Left forelimb (tissue), 1 donor: ENCODE data around the gene RNF6.
"Not testable (repeated sequence)": the region's sequence is repeated elsewhere in the genome, so short reads cannot be mapped to it uniquely, and the experiment has no call there.

Experiments
- DNase-seq: peaks from one replicate; pipeline ENCODE4 v3.0.0-alpha.2; 2018; ENCODE audit warnings: low spot score

RNF6 gene

DNA sequence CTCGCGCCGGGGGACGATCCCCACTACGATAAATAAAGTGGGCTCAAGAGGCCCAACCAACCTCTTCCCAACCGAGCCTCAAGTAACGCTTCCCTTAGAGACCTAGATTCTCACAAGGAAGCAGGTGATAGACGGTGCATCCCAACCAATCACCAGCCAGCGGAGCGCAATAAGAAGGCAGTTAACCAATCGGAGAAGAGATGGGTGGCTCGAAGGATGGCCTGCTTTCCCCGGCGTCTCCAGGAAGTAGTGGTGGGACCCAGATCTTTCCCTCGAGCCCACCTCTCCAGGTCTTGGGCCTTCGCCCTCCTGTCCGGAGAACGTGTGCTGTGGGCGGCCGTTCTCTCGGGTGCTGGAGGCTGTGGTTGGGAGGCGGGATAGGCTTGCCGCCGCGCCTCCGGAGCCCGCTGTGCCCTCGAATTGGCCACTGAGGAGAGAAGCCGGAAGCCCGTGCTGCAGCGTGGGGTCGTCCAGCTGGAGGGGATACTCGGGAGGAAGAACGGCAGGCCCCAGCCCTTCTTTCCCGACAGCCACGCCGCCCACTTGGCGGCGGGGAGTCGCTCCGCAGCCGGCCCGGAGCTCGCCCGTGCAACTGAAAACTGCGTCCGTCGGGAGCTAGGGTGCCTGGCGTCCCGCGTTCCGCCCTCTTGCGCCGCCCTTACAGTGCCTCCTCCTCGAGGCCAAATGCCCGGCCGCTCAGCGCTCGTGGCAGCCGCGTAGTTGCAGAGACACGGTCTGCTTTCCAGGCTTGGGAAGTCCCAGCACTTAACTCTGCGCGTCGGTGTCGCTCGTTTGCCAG lies at the start of gene RNF6:
RNF6 (minus strand) TSS at position 594 of the 799 bp plus-strand sequence. CDS start 2,665 bp downstream, outside the sequence.
- DNase-seq = peak; percentile 94

DNA sequence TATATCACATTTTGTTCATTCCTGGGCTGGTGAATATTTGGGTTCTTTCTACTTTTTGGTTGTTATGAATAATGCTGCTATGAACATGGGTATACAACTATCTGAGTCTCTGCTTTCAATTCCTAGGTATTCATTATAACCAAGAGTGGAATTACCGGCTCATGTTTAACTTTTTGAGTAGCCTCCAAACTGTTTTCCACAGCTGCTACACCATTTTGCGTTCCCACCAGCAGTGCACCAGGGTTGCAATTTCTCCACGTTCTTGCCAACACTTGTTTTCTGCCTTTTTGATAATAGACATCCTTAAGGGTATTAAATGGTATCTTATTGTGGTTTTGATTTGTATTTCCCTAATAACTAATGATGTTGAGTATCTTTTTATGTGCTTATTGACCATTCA lies 48.6 kb upstream of the RNF6 start:
- no peak for DNase-seq

DNA sequence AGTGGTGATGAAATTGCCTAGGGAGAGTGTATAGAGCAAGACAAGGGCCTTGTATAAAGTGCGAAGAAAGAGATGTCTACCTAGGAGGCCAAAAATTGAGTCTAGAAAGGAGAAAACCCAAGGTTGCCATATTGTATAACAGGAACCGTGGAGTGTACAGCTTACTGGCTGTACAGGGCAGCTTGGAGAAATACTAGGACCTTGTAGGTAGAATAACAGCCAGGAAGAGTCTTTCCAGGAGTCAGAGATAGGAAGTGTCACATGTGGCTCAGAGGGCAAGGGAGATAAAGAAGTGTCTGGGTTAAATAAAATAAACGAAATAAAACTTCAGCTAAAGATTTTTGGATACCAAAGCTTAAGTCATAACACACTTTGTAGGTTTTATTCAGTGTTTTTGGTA lies 44.2 kb upstream of the RNF6 start:
- DNase-seq = no peak

DNA sequence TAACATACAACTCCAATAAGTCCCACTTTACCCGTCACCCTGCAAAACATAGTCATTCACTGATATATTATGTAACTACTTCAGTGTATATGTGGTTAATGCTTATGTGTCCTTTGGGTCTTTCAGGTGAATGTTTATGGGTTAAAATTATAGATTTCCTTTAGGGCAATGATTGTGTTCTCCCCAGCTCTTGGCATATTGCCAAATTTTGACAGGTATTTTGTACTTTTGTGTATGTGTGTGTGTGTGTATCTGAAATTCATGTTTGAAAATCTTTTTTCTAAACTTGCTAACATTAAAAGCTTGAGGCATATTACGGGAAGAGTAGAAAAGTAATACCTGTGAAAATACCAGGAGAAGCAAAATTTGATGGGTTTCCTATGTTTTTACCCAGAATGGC lies 40.0 kb upstream of the RNF6 start:
- DNase-seq = no peak

DNA sequence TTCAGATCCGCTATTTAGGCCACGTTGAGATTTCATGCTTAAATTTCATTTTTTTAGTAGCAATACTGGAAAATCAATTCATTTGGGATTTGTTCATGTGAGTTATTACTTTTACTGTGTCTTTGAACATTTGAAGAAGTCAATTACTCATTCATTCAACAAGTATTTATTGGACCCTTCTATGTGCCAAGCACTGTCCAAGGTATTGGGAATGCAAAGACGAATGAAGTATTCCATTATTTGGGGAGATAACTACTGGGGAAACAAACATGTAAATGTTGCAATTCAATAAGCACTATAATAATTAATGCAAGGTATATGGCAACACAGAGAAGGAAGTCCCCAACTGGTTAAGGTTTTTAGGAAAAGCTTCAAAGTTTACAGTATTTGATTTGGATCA lies 37.5 kb upstream of the RNF6 start:
- DNase-seq = no peak

DNA sequence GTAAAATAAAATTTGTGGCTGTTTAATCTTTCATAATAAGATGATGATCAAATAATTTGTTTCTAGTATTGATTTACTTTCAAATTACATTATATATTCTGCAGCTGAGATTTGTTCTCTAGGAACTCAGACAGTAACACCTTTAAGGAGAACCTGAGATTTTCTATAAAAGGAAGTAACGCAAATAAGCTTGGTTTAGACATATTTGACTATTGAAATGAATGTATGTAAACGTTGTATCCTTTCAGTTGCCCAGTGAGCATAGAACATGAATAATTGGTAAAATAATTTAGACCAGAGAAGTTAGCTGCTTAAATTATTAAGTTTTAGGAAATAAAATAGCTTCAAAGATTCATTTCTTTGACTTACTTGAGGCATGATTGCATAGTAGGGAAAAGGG lies 34.9 kb upstream of the RNF6 start:
- DNase-seq = no peak

DNA sequence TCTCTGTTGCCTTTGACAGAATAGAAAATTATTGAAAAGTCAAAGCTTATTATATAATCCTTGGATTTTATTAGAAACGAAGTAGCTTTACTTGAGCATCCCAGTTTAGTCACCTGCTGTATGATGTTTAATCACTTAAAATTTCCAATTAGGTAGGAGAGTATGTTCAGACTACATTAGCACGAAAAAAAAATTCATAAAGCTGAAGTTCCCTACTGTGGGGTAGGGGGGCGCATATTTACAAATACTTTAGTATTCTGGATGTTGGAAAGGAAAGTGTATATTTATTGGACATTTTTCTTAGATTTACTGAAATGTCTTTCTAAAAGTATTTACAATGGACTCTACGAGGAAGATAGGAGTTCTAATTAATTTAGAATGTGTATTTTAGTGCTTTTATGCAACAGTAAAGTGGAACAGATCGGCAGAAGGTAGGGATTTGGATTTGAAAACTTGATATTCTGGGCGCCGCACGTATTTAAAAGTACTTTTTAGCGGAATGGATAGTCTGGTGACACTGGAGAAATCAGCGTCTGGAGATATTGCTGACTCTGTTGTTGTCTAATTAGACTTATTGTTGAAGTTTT lies 33.7 kb upstream of the RNF6 start:
- no peak for DNase-seq

DNA sequence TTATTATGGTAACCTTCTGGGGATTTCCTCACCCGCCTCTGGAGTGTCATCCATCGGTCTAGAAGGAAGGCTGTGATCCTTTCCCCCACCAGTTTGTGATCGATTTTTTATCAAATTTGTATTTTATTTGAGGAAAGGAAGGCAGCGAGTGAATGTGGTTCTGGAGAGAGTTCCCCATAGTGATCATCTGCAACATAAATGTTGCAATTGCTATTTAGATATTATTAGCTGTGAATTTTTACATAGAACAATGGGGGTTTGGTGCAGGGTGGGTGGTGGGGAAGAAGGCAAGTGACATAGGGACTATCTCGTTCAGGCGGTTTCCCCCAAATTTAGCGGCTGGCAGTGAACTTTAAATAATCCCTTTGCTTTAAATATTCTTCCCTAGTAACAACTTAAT lies 33.0 kb upstream of the RNF6 start:
- no peak for DNase-seq

DNA sequence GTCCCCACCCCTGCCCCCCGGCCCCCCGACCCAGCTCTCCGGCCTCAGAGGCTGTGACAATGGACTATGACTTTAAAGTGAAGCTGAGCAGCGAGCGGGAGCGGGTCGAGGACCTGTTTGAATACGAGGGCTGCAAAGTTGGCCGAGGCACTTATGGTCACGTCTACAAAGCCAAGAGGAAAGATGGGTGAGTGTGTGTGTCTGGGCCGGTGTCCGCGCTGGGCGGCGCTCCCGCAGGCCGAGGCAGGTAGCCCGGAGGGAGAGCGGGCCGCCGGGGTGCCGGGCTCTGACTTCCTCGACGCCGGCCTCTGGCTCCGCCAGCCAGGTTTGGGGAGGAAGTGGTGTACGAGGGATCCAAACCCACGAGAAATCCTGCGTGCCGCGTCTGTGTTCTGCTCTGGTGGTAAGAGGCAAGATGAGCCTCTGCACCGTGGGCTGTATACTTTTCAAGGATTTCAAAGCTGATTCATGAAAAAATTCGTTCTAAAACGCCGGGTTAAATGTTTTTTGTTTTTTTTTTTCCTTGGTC lies 32.5 kb upstream of the RNF6 start:
- peak; percentile 76 for DNase-seq

DNA sequence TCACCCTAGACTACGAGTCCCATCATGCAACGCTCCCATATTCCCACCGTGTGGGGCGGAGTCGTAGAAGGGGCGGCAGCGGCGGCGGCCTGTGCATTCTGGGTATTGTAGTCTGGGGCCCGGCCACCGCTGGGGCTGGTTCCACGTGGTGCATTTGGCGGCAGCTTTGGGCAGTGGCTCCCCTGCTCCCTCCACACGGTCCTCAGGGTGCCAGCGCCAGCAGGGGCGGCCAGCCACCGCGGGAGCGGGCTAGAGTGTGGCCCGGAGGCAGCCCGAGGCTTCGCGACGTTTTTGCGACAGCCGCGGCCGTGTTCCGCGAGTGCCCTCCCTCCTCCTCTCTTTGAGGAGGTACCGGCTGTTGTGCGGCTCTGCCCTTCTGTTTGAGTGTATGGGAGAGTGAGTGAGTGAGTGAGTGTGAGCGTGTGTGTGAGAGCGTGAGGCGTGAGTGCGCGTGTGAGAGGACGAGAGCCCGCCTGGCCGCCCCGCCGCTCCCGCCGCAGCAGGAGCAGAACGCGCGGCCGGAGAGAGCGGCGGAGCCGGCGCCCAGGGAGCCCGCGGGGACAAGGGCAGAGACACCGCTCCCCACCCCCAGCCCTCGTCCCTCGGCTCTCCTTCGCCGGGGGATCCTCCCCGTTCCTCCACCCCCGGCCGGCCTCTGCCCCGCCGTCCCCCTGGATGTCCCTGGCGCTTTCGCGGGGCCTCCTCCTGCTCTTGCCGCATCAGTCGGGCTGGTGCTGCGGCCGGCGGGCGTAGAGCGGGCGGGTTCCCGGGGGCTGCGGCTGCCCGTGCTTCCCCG lies 31.9 kb upstream of the RNF6 start, which contains the start of gene CDK8:
CDK8 (plus strand) TSS at position 343 of the 796 bp plus-strand sequence. CDS start 513 bp downstream, outside the sequence.
- peak; percentile 95 for DNase-seq

DNA sequence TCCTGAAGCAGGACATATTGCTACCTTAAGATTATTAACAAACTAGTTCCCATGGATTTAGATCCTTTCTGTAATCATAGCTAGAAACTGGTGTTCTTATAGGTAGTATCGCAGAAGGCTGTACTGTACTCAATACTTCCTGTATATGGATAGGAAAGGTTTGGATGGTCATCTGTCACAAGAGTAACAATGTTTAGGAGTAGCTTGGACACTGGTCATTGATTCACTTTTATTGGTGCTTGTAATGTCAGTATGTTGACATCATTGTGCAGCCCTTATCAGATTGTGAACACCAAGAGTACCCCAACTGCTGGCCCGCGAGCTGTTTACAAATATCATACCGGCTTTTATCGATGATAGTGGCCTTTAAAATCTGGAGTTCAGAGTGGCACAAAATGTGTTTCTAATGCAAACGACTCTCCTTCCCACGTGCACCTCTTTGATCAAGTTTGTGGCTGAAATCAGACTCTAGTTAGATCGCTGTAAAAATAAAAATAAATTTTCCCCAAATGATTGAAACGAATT lies 31.2 kb upstream of the RNF6 start:
- DNase-seq = no peak

DNA sequence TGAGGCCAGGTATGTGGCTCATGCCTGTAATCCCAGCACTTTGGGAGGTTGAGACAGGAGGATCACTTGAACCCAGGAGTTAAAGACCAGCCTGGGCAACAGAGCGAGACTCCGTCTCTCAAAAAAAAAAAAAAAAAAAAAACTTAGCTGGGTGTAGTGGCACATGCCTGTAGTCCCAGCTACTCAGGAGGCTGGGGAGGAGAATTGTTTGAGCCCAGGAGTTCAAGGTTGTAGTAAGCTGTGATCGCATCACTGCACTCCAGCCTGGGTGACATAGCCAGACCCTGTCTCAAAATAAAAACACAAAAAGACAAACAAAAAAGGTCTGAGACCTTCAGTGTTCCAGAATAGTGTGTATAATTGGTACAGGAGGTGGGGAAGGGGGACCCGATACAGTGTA lies 29.9 kb upstream of the RNF6 start:
- not testable (repeated sequence) for DNase-seq

DNA sequence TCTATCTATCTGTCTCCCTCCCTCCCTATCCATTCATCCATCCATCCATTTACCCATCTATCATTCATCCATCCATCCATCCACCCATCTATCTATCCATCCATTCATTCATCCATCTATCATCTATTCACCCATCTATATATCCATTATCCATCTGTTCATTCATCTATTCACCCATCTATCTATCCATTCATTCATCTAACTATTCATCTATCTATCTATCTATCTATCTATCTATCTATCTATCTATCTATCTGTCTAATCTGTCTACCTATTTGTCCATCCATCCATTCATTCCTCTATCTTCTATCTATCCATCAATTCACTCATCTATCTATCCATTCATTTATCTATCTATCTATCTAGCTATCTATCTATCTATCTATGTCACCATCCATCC lies 27.4 kb upstream of the RNF6 start:
- DNase-seq = no peak

DNA sequence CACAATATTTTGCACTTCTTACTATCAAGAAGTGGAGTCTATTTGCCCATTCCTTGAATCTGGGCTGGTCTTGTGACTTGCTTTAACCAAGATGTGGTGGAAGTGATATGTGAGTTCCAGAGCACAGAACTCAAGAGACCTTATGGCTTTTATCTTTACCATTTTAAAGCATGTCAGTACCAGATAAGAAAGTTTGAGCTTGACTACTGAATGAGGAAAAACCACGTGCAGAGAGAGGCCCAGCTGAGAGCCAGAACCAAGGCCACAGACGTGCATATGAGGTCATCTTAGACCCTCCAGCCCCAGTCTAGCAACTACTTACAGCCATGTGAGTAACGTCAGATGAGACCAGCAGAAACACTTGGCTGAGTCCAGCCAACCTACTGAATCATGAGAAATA lies 25.5 kb upstream of the RNF6 start:
- no peak for DNase-seq

DNA sequence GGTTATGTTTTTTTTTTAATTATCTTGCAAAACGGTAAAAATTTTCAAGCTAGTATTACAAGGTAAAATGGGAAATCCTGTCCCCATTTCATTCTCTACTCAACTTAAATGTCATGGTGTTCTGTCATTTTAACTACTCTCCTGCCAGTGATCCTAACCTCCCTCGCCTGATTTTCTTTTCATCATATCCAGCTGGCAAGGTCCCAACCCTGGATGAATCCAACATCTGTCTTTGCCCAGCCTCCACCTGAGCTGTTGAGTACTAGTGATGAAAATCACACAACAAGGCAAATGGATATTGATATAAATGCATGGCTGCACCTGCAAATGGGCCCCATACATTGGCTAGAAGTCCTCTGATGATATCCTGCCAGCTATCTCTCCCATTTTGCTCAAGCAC lies 24.9 kb upstream of the RNF6 start:
- no peak for DNase-seq

DNA sequence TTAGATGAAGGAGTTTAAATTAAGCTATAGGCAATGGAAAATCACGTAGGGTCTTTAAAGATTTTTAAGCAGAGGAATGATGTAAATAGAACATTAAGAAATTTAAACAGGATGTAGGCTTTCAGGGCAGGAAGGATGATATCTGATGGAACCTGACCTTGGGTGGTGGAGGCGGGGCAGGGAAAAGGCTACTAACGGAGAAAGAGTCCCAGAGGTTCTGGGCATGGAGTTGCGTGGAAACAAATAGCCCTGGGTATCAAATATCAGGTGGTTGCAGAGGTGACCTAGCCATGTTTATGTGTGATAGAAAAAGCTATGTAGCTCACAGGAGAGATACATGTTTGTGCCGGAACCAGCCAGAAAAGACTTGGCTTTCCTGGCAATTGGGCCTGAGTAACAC lies 24.0 kb upstream of the RNF6 start:
- no peak for DNase-seq

DNA sequence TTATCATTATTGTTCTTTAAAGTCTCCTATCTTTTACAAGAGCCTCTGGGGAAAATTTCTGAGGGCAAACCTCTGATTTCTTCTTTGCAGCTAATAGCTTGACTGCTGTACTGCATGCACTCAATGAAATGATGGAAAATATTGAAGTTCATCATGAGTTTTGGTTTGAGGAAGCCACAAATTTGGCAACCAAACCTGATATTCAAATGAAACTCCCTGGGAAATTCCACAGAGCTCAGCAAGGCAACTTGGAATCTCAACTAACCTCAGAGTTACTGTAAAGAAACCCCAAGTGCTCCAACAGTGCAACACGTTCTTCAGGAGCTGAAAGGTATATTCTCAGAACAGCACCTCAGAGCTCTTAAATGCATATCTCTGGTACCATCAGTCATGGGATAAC lies 14.2 kb upstream of the RNF6 start:
- no peak for DNase-seq

DNA sequence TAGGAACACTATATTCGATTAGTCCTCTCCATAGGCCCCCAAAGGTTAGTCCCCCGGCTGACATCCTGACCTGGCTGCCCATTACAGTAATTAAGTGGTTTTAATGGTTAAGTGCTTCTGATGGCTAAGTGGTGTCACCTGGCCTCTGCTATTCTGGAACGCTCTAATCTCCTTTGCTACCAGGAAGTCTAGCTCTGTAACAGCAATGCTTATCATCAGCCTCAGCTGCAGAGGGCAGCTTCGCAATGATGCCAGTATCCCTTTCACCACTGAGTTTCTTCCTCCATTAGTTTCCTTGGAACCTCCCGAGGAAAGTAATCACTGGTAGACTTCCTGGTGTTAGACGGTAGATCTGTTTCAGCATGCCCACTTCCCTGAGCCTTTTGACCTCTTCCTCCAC lies 8.6 kb upstream of the RNF6 start:
- DNase-seq = no peak

DNA sequence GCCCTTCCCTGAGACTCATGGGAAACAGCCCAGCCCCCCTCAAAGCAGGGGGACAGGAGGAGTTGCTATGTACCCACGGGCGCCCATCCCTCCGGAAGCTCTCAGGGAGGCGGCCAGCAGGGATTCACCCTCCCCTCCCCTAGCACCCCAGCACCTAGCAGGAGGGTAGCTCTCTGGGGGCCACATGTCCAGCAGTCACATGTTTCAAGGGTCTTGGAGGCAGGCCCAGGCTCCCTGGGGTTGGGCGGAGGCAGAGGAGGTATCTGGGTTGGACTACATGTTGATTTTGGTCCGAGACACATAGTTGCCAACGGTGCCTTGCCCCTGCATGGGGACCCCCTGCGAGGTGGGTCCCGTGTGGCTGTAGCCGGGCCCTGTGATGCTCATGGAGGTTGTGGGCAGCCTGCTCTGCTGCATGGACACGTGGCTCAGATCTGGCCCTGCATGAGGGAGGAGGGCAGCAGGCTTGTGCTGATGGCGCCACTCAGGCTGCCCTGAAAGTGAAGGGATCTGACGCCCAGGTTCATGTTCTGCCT lies 7.0 kb upstream of the RNF6 start:
- DNase-seq = no peak

DNA sequence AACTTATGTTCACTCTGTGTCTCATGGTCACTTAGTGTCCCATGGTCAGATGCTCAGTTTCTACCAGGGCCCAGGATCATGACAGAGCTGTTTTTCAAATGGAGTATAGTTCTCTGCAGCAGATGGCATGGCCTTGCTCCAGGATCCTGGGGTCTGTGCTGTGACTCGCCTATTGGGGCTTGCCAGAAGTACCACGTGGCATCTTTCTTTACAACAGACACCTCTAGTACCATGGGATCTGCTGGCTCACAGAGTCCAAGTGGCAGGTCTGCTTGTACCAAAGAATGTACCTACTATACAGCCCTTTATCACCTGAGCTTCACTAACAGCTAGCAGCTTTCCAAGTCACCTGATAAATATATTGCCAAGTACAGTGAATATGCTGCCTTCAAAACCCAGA lies 6.0 kb upstream of the RNF6 start:
- DNase-seq = no peak

DNA sequence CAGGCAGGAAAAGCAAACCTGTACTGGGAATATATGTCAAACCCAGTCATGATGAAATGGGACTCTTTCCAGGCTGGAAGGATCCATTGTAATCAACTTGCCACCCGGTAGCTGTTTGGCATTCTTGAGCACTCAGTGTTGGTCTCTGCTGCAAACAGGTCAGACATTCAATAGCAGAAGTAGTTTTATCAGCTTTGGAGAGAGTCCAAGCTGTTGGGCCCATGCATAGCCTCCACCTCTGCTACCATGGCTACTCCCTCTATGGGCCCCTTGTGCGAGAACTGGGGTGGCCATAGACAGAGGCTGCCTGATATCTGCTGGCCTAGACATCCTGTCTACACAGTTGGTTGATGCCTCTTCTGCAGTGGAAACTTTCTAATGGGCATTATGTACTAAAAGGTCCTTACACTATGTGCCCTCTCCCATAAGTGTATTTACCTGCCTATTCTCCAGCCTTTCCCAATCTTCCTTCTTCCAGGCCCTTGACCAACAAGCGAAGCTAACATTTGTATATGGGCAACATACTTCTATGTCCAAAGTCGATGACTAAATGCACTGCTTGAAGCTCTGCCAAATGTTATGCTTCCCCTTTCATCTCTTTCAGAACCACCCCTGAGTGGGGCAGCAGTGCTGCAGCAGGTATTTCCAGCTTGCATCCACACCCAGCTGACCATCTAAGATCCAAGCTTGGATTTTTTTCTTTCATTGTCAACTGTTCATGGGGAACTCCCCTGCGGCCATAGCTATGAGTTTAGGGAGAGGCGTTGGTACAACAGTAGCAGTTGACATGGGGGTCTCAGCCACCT lies 5.3 kb upstream of the RNF6 start:
- DNase-seq = no peak
